HG02885 (cell line): ENCODE results near the gene PLEKHB1.

Source experiments
- ATAC-seq: cut with Tn5 transposase; IDR thresholded peaks from one replicate; pipeline ENCODE4 v1.9.1; 2021; ENCODE audit warnings: mild to moderate bottlenecking; ENCODE audit not compliant: unreplicated experiment, poor library complexity

PLEKHB1 gene

DNA sequence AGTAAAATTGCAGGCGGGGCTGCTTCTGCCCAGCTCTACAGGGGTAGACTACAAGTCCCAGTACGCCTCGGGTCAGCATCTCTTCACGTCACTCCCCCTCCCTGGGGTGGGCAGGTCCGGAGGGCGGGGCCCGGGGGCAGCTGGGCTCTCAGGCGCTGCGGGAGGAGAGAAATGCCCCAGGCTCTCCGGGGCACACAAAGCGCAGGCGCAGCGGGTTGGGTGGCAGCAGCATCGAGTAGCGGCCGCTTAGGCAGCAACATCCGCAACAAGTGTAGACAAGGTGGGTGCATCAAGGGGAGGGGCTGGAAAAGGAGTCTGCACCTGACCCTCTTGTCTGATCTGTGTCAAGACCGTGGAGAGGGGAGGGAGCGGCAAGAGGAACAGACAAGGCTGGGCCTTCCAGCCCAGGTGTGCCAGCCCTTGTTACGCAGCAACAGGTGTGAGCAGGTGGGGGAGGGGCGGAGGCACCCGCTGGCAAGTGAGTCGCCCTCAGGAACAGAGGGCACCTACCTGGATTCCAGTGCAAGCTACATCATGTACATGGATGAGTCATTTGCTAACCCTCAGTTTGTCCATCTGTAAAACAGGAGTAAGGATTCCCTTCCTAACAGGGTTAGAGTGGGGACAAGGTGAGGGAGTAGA lies 1.2 kb downstream of the PLEKHB1 start:
- peak; percentile 89 for ATAC-seq

DNA sequence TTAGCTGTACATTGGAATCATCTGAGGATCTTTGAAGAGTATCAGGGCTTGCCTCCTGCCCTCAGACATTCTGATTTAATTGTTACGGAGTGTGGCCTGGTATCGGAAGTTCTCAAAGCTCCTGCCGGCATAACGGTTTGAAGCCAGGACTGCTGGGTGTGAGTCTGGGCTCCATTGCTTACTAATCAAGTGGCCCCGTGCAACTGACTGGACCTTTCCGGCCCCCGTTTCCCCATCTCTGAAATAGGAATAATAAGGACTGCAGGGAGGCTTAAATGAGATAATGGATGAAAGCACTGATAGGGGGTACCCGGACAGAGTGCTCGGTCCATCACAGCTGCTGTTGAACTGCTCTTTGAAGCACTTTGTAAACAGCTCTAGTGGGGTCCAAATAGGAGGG lies 1.7 kb downstream of the PLEKHB1 start:
- ATAC-seq = no peak

DNA sequence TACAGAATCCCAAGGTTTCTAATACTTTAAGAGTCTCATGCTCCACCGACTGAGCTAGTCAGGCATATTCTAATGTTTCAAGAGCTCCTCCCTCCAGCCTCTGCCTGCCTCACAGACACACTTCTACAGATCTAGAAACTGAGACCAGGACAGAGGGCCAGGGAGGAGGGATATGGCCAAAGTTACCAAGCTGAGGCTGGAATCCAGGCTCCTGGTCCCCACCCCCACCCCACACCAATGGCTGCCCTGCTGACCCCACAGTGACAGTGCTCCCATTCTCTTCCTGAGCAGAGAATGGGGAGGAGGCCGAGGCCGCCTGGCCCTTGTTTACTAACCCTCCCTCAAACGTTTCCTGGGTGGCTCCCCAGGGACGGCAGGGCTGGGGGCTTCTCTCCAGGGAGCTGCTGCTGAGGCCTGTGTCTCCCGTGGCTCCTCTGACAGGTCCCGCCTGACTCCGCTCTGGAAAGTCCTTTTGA lies 2.2 kb downstream of the PLEKHB1 start:
- ATAC-seq = no peak

DNA sequence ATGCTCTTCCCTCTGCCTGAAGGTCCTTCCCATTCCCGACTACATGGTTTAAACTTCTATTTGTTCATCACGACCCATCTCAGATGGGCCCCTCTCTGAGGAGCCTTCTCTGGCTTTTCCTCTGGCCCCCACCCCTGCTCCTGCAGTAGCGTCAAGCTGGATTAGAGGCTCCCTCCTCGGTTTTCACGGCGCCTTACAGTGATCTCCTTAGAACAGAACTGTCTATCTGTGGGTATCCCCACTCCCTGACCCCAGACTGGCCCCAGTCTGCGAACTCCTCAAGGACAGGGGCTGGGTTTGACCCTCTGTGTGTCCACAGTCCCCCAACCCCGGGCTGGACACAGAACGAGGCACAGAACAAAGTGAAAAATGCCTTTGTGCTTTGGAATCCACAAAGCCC lies 2.8 kb downstream of the PLEKHB1 start:
- no peak for ATAC-seq

DNA sequence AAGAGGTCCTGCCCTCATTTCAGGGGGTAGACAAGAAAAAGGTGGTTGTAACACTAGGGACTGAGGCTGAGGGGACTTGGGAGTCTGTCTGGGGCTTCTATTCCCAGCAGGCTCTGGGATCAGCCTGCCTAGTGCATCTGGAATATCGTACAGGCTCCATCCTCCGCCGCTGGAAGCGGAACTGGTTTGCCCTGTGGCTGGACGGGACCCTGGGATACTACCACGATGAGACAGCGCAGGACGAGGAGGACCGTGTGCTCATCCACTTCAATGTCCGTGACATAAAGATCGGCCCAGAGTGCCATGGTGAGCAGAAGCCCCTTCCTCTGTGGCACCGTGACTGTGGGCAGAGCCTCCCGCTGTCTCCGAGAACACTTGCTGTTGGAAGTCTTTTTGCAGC lies 4.0 kb downstream of the PLEKHB1 start:
- no peak for ATAC-seq

DNA sequence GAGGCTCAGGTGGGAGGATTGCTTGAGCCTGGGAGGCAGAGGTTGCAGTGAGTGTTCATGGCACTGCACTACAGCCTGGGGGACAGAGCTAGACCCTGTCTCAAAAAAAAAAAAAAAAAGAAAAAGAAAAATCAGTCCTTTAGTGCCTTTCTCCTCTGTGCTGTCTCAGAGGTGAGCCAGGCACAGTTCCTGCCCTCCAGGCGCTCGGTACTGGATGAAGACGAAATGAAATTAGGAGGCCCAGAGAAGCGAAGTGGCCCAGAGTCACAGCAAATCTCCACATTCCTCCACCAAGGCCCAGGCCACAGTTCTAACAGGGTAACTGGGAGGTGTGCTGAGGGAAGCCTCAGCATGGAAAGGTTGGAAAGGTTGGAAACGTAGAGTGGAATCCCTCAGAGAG lies 4.9 kb downstream of the PLEKHB1 start:
- no peak for ATAC-seq

DNA sequence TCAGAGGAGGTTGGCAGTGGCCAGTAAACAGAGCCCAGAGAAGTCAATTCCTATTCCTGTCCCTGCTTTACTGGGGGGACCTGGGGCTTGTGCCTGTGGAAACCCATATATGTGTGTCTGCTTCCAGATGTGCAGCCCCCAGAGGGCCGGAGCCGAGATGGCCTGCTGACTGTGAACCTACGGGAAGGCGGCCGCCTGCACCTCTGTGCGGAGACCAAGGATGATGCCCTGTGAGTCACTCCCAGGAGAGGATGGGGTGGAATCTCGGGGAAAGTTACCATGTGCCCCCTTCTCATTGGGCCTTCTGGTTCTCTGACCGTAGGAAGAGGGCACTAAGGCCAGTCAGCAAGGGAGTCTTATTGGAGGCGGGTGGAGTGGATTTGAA lies 5.3 kb downstream of the PLEKHB1 start:
- no peak for ATAC-seq

DNA sequence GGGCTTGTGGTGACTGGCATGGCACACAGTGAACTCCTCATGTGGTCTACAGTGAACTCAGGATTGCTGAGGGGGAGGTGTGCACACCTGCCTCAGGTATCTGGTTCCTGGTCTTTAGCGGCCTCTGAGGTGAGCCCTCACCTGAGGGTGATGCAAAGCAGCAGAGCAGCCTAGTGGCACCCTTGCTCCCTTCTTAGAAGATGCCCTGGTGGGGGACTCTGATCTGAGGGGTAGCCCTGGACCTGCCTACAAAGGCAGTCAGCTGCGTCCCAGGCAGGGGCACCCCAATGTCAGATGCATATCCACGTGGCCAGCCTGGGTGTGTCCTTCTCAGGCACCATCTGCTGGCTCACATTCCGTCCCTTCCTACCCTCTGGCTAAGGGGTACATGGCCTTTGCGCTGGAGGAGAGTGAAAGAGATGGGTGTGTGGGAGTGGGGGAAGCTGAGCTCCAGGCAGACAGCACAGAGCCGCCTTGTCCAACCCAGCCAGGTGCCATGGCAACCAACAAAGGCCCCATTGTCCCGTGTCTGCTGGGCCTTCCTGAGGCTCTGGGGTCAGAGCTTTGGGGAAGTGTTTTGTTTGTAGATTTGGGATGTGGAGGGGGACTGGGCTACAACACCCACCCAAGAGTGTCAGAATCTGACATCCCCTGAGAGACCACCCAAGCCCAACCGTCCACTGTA lies 5.8 kb downstream of the PLEKHB1 start:
- no peak for ATAC-seq

DNA sequence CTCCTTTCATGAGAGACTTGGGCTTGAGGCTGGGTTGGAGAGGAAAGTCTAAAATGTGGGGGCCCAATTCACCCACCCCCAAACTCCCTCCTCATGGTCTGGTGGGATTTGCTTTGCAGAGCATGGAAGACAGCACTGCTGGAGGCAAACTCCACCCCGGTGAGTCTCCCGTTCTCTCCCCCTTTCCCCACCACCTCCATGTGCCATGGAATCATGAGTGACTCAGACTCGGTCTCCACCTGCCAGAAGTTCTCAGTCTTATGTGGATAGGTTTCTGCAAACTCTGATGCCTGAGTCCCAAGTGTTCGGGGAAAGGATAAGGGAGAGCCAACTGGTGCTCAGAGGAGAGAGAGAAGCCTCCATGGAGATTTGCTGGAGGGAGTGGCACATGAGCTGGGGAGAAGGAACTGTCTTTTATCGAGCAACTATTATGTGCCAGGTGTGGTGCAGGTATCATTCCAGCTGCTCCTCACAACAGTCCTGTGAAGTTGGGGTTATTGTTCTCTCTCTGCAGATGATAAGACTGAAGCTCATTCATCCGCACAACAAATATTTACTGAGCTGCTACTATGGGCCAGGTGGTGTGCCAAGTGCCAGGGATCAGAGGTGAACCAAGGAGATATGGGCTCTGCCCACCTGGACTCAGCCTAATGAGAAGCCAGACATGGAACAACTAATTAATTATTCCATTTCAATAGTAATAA lies 6.6 kb downstream of the PLEKHB1 start:
- no peak for ATAC-seq

DNA sequence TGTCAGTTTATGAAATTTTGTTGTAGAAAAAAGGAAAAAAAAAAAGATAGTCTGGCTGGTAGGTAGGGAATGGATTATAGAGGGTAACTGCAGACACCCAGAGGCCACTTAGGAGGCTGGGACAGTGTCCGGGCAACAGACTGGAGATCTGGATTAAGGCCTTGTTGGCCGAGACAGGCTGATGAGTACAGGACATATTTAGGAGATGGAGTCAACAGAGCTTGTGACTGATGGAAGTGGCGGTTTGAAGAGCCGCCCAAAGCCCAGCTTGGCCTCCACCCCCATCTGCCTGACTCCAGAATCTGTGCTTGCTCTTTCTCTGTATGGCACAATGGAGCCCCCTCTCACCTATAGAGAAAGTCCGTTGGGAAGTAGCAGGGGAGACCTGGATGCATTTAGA lies 7.6 kb downstream of the PLEKHB1 start:
- no peak for ATAC-seq

DNA sequence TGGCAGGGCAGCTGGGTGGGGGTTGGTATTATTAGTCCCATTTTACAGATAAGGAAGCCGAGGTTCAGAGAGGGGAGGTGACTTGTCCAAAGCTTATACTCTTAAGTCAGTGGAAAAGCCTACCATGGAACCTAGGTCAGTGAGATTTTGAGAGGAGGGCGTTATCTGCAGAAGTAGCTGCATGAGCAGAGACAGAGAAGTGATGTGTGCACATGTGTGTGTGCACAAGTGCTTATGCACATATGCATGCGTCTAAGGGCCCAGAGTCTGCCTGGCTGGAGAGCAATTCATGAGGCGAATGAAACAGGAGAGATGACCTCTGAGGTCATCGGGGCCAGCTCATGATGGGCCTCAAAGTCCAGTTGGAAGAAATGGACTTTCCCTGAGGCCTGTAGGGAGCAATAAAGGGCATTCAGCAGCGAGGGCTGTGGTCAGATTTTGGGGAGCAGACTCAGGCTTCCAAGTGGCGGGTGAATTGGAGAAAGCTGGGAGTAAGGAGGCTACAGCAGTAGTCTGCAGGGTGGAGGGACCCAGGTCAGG lies 8.2 kb downstream of the PLEKHB1 start:
- no peak for ATAC-seq

DNA sequence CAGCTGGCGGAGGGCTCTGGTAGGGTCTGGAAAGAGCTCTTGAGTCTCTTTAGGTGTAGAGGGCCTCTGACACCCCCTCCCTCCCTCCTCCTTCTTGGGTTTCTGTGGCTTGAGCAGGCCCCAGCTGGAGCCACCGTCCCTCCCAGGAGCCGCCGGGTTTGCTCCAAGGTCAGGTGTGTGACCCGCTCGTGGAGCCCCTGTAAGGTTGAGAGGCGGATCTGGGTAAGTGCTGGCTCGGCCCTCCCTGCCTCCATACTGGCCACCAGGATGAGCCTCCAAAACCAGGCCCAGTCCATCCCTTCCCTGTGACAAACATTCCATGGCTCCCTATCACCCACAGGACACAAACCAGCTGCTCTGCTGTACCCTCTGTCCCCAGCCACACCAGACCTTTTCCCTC lies 9.3 kb downstream of the PLEKHB1 start:
- no peak for ATAC-seq

DNA sequence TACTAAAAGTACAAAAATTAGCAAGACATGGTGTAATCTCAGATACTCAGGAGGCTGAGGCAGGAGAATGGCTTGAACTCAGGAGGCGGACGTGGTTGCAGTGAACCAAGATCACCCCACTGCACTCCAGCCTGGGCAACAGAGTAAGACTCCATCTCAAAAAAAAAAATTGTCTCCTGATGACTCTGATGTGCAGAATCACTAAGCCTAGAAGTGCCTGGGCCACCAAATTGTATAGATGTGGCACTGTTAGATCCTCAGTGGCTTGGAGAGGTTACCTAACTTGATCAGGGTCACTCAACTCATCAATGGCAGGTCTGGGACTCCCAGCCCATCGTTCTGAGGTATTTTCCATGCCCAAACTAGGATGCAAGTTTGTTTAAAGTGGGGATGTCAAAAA lies 10.6 kb downstream of the PLEKHB1 start:
- ATAC-seq = no peak

DNA sequence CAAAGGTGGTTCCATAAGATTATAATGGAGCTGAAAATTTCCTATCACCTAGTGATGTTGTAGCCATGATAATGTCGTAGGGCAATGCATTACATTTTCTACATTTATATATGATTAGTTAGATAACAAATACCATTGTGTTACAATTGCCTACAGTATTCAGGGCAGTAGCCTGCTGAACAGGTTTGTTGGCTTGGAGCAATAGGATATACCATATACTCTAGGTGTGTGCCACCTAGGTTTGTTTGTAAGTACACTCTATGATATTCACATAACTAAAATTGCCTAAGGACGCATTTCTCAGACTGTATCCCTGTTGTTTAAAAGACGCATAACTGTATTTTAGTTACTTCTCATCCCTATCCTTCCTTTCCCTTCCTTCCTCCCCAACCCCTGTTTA lies 13.6 kb downstream of the PLEKHB1 start:
- no peak for ATAC-seq

DNA sequence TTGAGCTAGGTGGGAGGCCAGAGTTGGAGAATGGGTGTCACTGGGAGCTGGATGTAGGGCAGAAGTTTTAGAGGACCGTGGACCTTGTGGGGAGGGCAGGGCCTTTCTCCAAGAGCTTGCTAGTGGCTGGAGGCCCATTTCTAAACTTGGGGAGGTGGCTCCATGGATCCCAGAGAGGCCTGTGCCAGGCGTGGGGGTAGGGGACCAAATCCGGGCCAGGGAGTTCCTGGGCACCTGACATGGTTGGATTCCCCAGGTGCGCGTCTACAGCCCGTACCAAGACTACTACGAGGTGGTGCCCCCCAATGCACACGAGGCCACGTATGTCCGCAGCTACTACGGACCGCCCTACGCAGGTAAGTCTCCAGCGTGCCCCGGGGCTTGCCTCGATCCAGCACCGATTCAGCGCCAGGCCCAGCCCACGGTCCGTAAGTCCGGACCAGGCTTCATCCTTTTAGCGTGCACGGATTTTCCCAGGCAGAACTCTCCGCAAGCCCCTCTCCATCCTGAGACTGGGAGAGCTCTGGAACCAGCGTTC lies 14.2 kb downstream of the PLEKHB1 start:
- ATAC-seq = no peak

DNA sequence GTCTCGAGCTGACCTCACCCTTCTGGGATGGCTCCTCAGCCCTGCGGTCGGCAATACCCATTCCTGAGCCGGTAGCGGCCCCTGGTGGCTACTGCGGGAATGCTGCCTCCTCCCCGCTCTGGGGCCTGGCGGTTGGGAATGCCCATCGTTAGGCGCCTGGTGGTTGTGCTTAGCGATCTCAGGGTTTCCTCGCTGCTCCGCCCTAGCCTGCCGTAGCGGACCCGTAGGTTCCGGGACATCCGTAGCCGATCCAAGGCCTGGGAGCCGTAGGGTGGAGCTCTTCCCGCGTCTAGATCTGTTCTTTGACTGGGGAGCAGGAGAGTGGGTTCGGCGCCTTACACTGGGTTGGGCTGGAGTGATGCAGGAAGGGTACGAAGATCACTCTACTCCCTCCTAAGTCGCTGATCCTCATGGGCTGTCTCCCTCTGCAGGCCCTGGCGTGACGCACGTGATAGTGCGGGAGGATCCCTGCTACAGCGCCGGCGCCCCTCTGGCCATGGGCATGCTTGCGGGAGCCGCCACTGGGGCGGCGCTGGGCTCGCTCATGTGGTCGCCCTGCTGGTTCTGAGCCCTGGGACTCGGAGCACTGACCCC lies 14.8 kb downstream of the PLEKHB1 start:
- peak; percentile 69 for ATAC-seq

DNA sequence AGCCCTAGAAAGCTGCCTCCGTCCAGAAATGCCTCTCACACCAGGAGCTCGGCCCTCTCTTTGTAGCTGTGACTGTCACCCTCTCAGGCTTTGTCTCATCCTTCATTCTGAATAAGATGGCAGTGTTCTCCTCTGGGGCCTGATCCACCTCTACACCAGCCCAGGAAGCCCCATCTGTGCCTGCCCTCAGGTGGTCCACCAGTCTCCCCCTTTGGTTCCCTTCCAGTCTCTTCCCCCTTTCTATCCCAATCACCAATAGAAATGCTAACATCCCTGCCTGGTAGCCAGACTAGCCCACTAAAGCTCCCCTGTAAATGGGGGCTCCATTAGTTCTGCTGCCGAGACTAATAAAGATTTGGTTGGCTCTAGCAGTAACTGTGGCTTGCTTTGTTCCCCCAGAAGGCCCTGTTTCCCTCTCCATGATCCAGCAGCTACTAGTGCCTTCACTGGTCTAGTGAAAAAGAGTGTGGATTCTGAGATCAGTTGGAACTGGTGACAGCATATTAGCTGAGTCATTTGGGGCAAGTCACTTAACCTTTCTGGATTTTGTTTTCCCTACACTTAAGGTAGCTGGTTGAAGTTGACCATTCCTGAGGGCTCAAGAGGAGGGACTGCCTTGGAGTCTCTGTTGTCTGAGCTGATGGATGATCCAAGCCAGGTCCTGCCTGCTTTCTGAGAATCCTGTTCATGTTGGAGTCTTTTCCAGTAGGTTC lies 16.2 kb downstream of the PLEKHB1 start:
- ATAC-seq = no peak

DNA sequence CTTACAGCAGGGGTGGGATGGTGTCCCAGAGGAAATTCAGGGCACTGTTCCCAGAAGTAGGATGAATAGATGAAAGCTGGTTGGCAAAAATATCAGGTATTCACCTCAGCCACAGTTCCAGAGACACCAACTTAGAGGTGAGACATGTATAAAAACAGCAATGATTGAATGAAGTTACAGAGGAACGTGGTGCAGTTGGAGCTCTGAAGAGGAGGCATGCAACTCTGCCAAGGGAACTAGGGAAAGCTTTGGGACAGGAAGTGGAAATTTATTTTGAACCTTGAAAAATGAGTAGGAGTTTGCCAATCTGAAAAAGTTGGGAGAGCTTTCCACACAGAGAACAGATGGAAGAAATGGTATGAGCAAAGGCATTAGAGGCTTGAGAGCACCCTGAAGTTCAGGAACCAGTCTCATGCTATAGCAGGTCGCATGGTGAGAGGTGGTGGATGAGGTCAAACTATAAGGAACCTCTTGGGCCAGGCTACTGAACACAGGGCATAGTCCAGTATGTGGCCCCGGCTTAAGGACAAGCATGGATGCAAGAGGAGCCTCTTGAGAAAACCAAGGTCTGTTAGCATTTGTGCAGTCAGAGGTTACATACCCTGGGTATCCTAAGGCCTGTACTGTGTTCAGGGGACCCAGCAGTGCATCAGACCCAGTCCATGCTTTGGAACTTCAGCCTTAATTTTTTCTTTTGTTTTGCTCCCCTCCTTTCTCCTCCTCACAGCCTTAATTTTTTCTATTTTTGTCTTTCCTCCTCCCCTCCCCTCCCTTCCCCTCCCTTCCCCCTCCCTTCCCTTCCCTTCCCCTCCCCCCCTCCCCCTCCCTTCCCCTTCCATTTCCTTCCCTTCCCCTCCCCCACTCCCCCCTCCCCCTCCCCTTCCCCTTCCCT lies 17.5 kb downstream of the PLEKHB1 start:
- no peak for ATAC-seq

DNA sequence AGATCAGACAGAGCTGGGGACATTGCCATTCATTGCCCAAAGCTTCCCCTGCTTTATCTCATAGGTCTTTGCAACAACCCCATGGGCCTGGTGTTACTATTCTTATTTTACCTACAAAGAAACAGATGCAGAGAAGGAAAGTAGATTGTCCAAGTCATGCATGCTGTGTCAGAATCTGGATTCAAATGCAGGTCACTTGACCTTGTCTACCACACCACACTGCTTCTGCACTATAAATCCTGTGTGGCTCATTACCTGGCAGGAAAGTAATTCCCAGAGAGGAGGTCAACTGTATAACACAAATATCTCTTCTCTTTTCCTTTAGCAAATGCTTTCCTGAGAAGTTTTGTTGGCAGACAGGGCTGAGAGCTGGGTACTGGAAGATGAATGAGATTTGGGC lies 18.5 kb downstream of the PLEKHB1 start:
- no peak for ATAC-seq
